Effector CD8-positive, alpha-beta T cell (primary cell): Measurements from ENCODE around the gene UBE2E1.
"Not testable (repeated sequence)": the region's sequence is repeated elsewhere in the genome, so short reads cannot be mapped to it uniquely, and the experiment has no call there.

Experiments
- DNase-seq: peaks from one replicate; lab custom pipeline; 2025; lab: John Stamatoyannopoulos, UW

The UBE2E1 gene

GRCh38 chr3:23916886-23917678 lies 111.3 kb downstream of the UBE2E1 start, which contains the start of the genes NKIRAS1 and RPL15:
TSS of gene NKIRAS1 (minus strand) at chr3:23916990. CDS start at chr3:23910904, 6,086 bp downstream.
TSS of gene RPL15 (plus strand) at chr3:23917132. CDS start at chr3:23917860, 728 bp downstream.
- DNase-seq = peak; percentile 95

- not testable (repeated sequence) for DNase-seq
Observed at GRCh38 chr3:23917679-23918303, 112.0 kb downstream of the UBE2E1 start.

- DNase-seq = not testable (repeated sequence)
Observed at GRCh38 chr3:23918331-23918730, 112.6 kb downstream of the UBE2E1 start.

- no peak for DNase-seq
Observed at GRCh38 chr3:23919628-23920027, 113.9 kb downstream of the UBE2E1 start.

GRCh38 chr3:23920151-23920655 lies 114.4 kb downstream of the UBE2E1 start:
- DNase-seq = no peak

- DNase-seq = no peak
Observed at GRCh38 chr3:23921052-23921511, 115.3 kb downstream of the UBE2E1 start.

GRCh38 chr3:23923786-23924185 lies 118.0 kb downstream of the UBE2E1 start:
- DNase-seq = no peak

GRCh38 chr3:23926246-23926645 lies 120.5 kb downstream of the UBE2E1 start:
- DNase-seq = no peak

- DNase-seq = no peak
Observed at GRCh38 chr3:23926736-23927135, 121.0 kb downstream of the UBE2E1 start.

- no peak for DNase-seq
Observed at GRCh38 chr3:23928524-23928923, 122.8 kb downstream of the UBE2E1 start.

- no peak for DNase-seq
Observed at GRCh38 chr3:23931597-23931996, 125.8 kb downstream of the UBE2E1 start.

- DNase-seq = no peak
Observed at GRCh38 chr3:23932571-23932970, 126.8 kb downstream of the UBE2E1 start.

GRCh38 chr3:23934253-23934652 lies 128.5 kb downstream of the UBE2E1 start:
- no peak for DNase-seq

GRCh38 chr3:23937296-23937695 lies 131.5 kb downstream of the UBE2E1 start:
- DNase-seq = no peak

- DNase-seq = no peak
Observed at GRCh38 chr3:23938688-23939087, 132.9 kb downstream of the UBE2E1 start.

- DNase-seq = no peak
Observed at GRCh38 chr3:23940775-23941174, 135.0 kb downstream of the UBE2E1 start.
